Testis (tissue), 5 donors: ENCODE measurements around the gene SERTAD1. TPM values are rescaled to one million over a fixed set of nuclear protein-coding genes. Genes with fewer than 3 reads are reported as not detected.

Source experiments
- DNase-seq: peaks from one replicate; pipeline ENCODE4 v3.0.0-alpha.2; 2019
- H3K27ac ChIP-seq, 2 donors: fragments of 200-600 bp; sonication (generic); one replicate each; pipeline ENCODE4 v1.5.1; 2019
- H3K27me3 ChIP-seq: fragments of 200-600 bp; sonication (generic); one replicate; pipeline ENCODE4 v1.5.1; 2019
- H3K36me3 ChIP-seq: fragments of 200-600 bp; sonication (generic); one replicate; pipeline ENCODE4 v1.5.1; 2017; ENCODE audit warnings: low read depth; ENCODE audit errors: missing control alignments
- H3K4me1 ChIP-seq: fragments of 200-600 bp; sonication (generic); one replicate; pipeline ENCODE4 v1.5.1; 2019
- H3K4me3 ChIP-seq, 2 donors: fragments of 200-600 bp; sonication (generic); one replicate each; pipeline ENCODE4 v1.5.1; 2017 to 2019
- H3K9me3 ChIP-seq: fragments of 200-600 bp; sonication (generic); one replicate; pipeline ENCODE4 v1.5.1; 2017
- CTCF ChIP-seq, 3 experiments: fragments of 450-650 bp in 2 of 3; fragments of 200-600 bp in 1 of 3; sonication (generic) in 1 of 3; IDR thresholded peaks; one replicate each; pipeline ENCODE4 v1.5.1; 2016 to 2019; ENCODE audit warnings: antibody characterized with exemption in 3 of 3, mild to moderate bottlenecking in 2 of 3, moderate library complexity in 1 of 3
- POLR2A ChIP-seq: fragments of 450-650 bp; IDR thresholded peaks from one replicate; pipeline ENCODE4 v1.6.1; 2017; ENCODE audit warnings: antibody characterized with exemption, mild to moderate bottlenecking, moderate library complexity
- WGBS, 2 donors: methylation state at CpG; one replicate each; pipeline ENCODE4 v1.1.5; 2018; 5-methylcytosine and 5-hydroxymethylcytosine counted together
- intact Hi-C: fragments of 100-400 bp; cut with DNase I; formaldehyde crosslinking; loops from one replicate; pipeline ENCODE4 v1.15.1; 2023; ENCODE audit warnings: low total_unique reads
- long read RNA-seq, 2 donors: transcript quantifications; one replicate each; lab custom pipeline, GENCODE V29; 2026
- polyA plus RNA-seq: library from polyadenylated mRNA; stranded (reverse); fragments of 350-450 nt; fragmentation: Illumina TruSeq; extraction: RNeasy Lipid Tissue Mini Kit (QIAGEN cat#74804); gene quantifications from one replicate; pipeline ENCODE4 v1.2.3, GENCODE V29; 2014; ENCODE audit warnings: low read depth, low replicate concordance; ENCODE audit not compliant: insufficient read depth
- total RNA-seq, 2 donors: library from RNA; depleted of rRNA; stranded (reverse); fragments of >200 nt; gene quantifications; one replicate each; pipeline ENCODE4 v1.2.3, GENCODE V29; 2016

The SERTAD1 gene
- 10 to 100 TPM in 1 of 2 donors, 1 to 10 TPM in 1; 8.6 to 10.9 TPM for total RNA-seq
- polyA plus RNA-seq = 8.3 TPM
- long read RNA-seq, donor 1, transcript SERTAD1-201 (2 exons, 2,114 nt) = major isoform, 10 of 10 reads
- long read RNA-seq, donor 1, partial matches to known transcripts = 0 of 10 reads
- long read RNA-seq, donor 1, other reads (novel, unspliced or antisense) = 0 of 10 reads
- long read RNA-seq, donor 2, transcript SERTAD1-201 (2 exons, 2,114 nt) = major isoform, 8 of 8 reads
- long read RNA-seq, donor 2, partial matches to known transcripts = 0 of 8 reads
- long read RNA-seq, donor 2, other reads (novel, unspliced or antisense) = 0 of 8 reads

DNA sequence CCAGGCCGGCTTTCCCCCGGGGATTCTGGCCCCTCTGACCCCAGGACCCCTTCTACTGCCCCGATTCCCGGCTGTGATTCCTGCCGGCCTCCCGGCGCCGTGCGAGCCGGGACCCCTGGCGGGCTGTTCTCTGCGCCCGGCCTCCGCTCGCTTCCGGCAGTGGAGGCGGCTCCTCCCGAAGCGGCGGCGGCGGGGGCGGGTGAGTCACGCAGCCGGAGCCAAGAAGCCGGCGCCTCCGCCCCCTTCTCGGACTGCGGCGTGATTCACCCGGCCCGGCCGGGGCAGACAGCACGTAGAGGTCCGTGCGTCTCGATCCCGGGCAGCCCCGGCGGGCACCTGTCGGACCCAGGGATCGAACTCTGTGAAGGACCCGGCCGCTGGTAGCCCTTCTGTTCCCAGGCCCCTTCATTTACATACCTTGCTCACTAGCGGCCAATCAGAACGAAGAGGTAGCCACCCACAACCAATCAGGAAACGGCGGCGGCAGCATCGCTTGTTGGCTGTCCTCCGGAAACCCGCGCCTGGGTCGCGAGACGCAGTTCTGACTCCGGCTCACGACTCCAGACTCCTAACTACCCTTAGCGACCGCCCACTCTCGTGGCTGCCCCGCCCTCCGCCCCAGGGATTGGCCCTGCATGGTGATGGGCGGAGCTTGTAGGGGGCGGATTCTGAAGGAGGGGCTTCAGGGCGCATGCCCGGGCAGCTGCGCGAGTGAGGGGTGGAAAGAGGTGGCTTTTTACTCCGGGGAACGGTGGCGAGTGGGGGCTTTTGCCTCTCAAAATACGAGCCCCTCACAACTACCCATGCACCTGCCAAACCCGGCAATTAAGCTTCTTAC is at the start of gene SERTAD1:
Gene SERTAD1, minus strand, starts transcription at position 543 of the 838 bp plus-strand sequence. CDS start 2,446 bp downstream, outside the sequence.
- peak; percentile 100 for DNase-seq
- Histone ChIP-seq H3K27me3 (no peaks in the 10 kb centered on the region), H3K4me3 (peak within 1 kb of the TSS; percentile 85 to 96), H3K36me3 (no peaks in the 10 kb centered on the region), H3K9me3 (no peaks in the 10 kb centered on the region), H3K4me1 (peaks cover 17% of the 10 kb centered on the region), H3K27ac (peak within 1 kb of the TSS; percentile 97 to 100)
- intact Hi-C loops = no loop called here
- TF ChIP-seq CTCF (IDR thresholded peaks at IDR 0.05) (peak; percentile 79 to 88 (median 87)), POLR2A (peak; percentile 96)
- WGBS, 2 donors = 0 to 2% methylated on average over 5 to 74 of the region's 75 CpGs

- WGBS, 2 donors = 96 to 100% methylated on average over 4 of the region's 4 CpGs
- no peaks in the 10 kb centered on the region for H3K27me3 ChIP-seq
- DNase-seq = no peak
- no peak overlapping the region for H3K27ac ChIP-seq
- no peak for TF ChIP-seq POLR2A
- H3K9me3 ChIP-seq = no peaks in the 10 kb centered on the region
- intact Hi-C loops = no loop called here
- H3K4me1 ChIP-seq = no peaks in the 10 kb centered on the region
- H3K4me3 ChIP-seq = no peak overlapping the region
- H3K36me3 ChIP-seq = no peaks in the 10 kb centered on the region
Observed at GRCh38 chr19:40474737-40475136, 48.9 kb upstream of the SERTAD1 start.

DNA sequence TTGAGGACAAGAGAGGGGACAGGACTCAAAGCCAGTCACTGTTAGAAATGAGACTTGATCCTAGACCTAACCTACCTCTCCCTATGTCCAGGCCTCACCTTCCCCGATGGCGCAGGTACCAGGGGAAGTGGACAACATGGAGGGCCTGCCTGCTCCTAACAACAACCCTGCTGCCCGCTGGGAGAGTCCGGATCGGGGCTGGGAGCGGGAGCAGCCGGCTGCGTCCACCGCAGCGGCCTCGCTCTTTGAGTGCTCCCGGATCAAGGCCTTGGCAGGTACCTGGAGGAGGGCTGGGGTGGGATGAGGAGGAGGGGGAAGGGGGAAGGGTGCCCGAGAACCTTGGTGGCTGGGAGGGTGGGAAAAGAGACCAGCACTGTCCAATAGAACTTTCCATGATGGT is 46.7 kb upstream of the SERTAD1 start:
- 92 to 95% methylated on average over 13 of the region's 13 CpGs for WGBS, 2 donors
- no peak for DNase-seq
- peaks cover 4% of the 10 kb centered on the region for H3K4me1 ChIP-seq
- no peak overlapping the region for H3K4me3 ChIP-seq
- no peaks in the 10 kb centered on the region for H3K36me3 ChIP-seq
- intact Hi-C loops = no loop called here
- H3K27me3 ChIP-seq = no peaks in the 10 kb centered on the region
- no peak for TF ChIP-seq CTCF (IDR thresholded peaks at IDR 0.05)
- TF ChIP-seq POLR2A = no peak
- H3K9me3 ChIP-seq = no peaks in the 10 kb centered on the region
- H3K27ac ChIP-seq = no peak overlapping the region

DNA sequence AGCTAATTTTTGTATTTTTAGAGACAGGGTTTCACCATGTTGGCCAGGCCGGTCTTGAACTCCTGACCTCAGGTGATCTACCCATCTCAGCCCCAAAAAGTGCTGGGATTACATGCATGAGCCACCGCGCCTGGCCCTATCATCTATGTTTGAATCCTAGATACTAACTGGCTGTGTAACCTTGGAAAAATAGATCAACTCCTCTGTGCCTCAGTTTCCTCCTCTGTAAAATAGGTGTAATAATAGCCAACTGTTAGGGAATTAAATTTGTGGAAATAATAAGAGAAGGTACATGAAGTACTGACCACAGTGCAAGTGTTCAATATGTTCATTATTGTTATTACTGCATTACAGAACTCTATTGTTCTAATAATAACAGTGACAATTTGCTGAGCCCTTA is 45.3 kb upstream of the SERTAD1 start:
- peaks cover 11% of the 10 kb centered on the region for H3K4me1 ChIP-seq
- no peak for DNase-seq
- H3K36me3 ChIP-seq = no peaks in the 10 kb centered on the region
- H3K9me3 ChIP-seq = no peaks in the 10 kb centered on the region
- H3K27me3 ChIP-seq = no peaks in the 10 kb centered on the region
- no peak overlapping the region for H3K4me3 ChIP-seq
- TF ChIP-seq POLR2A = no peak
- no peak for TF ChIP-seq CTCF (IDR thresholded peaks at IDR 0.05)
- WGBS, 2 donors = 96% methylated on average over 3 of the region's 3 CpGs
- intact Hi-C loops = no loop called here
- no peak overlapping the region for H3K27ac ChIP-seq

- Histone ChIP-seq H3K4me3 (no peak overlapping the region), H3K9me3 (no peaks in the 10 kb centered on the region), H3K27ac (no peak overlapping the region), H3K36me3 (no peaks in the 10 kb centered on the region), H3K27me3 (no peaks in the 10 kb centered on the region), H3K4me1 (peaks cover 26% of the 10 kb centered on the region)
- 89 to 93% methylated on average over 6 of the region's 6 CpGs for WGBS, 2 donors
- DNase-seq = no peak
- intact Hi-C loops = no loop called here
- TF ChIP-seq CTCF (IDR thresholded peaks at IDR 0.05) = no peak
- TF ChIP-seq POLR2A = no peak
Observed at GRCh38 chr19:40469011-40469410, 43.2 kb upstream of the SERTAD1 start.
